Stimulated activated CD8-positive, alpha-beta memory T cell treated with anti-CD3 and anti-CD28 coated beads, Interleukin-15, amount 100 ng/mL, for 24 hours (primary cell): Measurements from ENCODE around the gene KAT5.
"Not testable (repeated sequence)": the region's sequence is repeated elsewhere in the genome, so short reads cannot be mapped to it uniquely, and the experiment has no call there.

Experiments
- DNase-seq: peaks from one replicate; pipeline ENCODE4 v3.0.0-alpha.2; 2020; ENCODE audit warnings: low read depth

The KAT5 gene

GRCh38 chr11:65711785-65712632 is at the start of gene KAT5:
TSS of gene KAT5 (plus strand) at chr11:65712252. CDS start at chr11:65712268, 16 bp downstream.
- DNase-seq: peak; percentile 92

- peak; percentile 71 for DNase-seq
These were observed 49.0 kb upstream of the KAT5 start, which contains the start of gene RELA for GRCh38 chr11:65662799-65663638. TSS of gene RELA (minus strand) at chr11:65662916. CDS start at chr11:65662832, 84 bp downstream.

GRCh38 chr11:65663639-65664200 is 48.3 kb upstream of the KAT5 start:
- DNase-seq: no peak

DNA sequence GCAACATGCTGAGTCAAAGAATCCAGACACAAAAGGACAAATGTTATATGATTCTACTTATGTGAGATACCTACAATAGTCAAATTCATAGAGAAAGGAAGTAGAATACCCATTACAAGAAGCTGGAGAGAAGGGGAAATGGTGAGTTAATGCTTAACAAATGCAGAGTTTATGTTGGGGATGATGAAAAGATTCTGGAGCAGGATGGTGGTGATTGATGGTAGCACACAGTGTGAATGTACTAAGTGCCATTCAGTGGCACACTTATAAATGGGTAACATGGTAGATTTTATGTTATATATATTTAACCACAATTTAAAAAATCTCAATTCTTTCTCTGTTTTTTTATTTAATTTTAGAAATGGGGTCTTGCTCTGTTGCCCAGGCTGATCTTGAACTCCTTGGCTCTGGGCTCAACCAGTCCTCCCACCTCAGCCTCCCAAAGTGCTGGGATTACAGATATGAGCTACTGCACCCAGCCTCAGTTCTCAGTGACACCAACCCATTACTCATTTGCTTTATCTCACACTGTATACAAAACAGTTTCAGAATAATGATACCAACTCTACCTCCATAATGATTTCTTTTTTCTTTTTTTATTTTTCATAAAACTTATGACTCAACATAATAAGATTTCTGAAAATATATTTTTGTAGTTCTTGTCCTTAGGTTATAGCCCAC is 39.7 kb upstream of the KAT5 start:
- no peak for DNase-seq

DNA sequence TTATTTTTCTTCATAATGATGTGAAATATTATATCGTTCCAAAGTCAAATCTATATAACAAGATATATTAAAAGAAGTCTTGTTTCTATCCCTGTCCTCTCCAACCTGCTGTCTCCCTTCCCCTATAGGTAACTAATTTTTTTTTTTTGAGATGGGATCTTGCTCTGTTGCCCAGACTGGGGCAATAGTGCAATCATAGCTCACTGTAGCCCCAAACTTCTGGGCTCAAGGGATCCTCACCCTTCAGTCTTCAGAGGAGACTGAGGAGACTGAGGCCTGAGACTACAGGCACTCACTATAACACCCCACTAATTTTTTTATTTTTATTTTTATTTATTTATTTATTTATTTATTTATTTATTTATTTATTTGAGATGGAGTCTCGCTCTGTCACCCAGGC is 39.1 kb upstream of the KAT5 start:
- DNase-seq: no peak

DNA sequence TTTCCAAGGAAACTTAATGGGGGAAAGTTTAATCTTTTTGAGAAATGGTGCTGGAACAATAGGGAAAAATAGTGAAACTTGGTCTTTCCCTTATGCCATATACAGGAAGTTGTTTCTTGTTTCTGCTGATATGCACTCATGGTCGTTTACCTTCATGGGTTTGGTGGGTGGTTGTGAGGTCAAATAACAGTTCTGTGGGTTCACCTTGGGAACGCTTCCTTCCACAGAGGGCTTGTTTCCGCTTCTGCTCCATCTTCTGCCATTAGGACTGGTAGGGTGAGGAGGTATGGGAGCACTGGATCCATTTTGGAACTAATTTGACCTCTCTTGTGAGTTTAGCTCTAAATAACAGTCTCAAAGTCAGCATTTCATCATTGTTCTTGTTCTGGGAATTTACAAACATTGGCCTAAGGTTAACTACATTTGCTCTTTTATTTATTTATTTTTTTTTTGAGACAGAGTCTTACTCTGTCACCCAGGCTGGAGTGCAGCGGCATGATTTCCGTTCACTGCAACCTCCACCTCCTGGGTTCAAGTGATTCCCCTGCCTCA is 31.8 kb upstream of the KAT5 start:
- DNase-seq: no peak

DNA sequence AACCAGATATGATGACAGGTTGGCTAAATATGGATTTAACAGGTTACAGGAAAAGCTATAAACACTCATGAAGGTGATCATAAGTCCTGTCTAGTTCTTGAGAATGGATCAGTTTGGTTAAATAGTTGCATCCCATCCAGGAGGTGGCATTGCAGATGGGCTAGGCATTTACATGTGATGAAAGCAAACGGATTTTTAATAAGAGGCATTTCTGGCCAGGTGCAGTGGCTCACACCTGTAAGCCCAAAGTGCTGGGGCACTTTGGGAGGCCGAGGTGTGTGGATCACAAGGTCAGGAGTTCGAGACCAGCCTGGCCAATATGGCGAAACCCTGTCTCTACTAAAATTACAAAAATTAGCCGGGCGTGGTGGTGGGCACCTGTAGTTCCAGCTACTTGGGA is 28.6 kb upstream of the KAT5 start:
- not testable (repeated sequence) for DNase-seq

- no peak for DNase-seq
These were observed 26.1 kb upstream of the KAT5 start for GRCh38 chr11:65685981-65686380.

DNA sequence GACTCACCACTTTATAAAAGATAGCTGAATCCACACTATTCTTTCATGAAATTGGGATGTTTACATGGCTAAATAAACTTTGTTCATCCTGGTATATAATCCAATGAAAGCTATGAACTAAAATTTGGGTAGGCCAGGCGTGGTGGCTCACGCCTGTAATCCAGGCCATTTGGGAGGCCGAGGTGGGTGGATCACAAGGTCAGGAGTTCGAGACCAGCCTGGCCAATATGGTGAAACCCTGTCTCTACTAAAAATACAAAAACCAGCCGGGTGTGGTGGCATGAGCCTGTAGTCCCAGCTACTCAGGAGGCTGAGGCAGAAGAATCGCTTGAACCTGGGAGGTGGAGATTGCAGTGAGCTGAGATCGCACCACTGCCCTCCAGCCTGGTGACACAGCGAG is 20.2 kb upstream of the KAT5 start:
- not testable (repeated sequence) for DNase-seq

DNA sequence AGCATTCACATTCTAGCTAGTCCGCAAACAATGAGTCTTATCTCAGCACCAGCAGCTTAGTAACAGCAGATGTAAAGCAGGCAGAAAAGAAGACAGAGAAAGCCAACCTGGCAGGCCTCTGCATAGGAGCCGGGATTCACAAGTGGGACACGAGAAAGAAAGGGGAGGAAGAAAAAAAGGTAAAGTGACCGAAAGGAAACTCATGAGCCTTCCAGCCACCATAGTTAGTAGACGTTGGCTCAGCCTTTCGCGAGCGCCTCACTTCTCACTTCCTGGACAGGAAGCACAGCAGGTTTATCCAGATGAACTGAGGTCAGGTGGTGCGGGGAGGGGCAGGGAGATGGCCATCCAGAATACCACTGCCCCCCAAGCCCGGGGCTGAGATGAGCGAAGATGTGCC is 19.7 kb upstream of the KAT5 start:
- no peak for DNase-seq

DNA sequence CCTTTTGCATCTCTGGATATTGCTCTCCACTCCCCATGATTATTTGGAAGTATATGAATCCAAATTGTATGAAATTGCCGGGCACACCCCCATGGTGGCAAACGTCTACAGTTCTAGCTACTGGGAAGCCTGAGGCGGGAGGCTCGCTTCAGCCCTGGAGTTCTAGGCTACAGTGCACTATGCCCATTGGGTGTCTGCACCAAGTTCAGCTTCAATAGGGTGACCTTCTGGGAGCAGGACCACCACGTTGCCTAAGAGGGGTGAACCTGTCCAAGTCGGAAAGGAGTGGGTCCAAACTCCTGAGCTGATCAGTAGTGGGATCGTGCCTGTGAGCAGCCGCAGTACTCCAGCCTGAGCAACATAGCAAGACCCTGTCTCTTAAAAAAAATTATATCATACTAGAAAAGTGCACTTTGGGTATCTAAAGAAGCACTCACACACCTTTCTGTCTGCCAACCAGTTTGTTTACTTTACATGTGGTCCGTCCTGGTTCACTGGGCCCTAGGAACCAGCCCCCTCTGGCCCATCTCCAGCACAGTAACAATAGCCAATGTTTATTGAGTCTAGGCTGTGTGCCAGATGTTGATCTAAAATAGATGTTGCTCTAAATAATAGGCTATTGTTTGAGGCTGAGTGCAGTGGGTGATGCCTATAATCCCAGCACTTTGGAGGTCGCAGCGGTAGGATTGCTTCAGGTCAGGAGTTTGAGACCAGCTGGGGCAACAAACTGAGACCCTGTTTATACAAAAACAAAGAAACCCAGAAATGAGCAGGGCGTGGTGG is 16.4 kb upstream of the KAT5 start:
- no peak for DNase-seq

GRCh38 chr11:65696802-65697552 is 15.1 kb upstream of the KAT5 start:
- no peak for DNase-seq

DNA sequence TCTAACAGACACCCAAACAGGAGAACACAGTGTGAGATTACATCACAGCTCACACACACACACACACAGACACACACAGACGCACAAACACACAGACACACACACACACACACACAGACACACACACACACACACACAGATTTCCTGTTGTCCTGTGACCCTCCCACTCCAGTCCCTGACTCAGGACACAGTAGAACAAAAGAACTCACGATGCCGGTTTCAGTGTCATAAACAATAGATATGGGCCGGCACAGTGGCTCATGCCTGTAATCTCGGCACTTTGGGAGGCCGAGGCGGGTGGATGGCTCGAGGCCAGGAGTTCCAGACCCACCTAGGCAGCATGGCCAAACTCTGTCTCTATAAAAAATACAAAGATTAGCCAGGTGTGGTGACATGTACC is 13.8 kb upstream of the KAT5 start:
- no peak for DNase-seq

DNA sequence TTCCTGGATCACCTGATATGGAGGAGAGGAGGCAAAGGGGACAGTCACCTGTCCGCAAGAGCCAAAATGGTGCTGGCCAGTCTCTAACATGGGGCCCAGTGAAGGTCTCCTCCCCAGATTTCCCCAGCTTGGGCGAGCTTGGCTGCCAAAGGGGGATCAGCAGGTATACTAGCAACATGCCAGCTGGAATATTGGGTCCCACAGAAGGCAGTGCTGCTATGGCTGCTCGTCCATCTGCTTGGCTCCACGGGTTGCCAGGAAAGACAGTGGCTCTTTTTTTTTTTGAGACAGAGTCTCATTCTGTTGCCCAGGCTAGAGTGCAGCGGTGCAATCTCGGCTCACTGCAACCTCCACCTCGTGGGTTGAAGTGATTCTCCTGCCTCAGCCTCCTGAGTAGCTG is 12.7 kb upstream of the KAT5 start:
- no peak for DNase-seq

DNA sequence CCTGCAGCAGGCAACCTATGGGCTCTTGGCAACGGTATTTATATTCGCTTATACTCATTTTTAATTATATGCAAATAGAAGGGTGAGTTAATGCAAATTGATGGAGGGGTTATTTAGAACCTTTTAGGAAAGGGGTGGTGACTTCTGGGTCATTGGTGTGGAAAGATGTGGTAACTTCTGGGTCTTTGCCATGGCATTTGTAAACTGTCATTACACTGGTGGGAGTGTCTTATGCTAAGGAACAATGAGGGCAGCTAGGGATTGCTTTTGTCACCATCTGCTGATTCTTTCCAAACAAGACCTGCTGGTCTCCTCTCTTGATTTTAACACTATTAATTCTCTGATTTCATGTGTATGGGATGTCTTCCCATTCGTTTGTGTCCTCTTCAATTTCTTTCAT is 11.7 kb upstream of the KAT5 start:
- no peak for DNase-seq

DNA sequence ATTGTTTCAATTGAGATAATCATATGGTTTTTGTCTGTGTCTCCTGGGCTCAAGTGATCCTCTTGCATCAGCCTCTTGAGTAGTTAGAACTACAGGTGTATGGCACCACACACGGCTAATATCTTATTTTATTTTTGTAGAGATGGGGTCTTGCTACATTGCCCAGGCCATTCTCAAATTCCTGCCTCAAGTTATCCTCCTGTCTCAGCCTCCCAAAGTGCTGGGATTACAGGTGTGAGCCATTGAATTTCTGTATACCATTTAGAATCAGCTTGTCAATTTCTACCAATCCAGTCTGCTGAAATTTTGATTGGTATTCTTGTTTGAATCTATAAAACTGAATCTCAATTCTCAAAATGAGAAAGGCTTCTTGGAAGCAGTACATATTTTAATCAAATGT is 10.4 kb upstream of the KAT5 start:
- DNase-seq: no peak

- no peak for DNase-seq
These were observed 8.2 kb upstream of the KAT5 start for GRCh38 chr11:65703846-65704245.

DNA sequence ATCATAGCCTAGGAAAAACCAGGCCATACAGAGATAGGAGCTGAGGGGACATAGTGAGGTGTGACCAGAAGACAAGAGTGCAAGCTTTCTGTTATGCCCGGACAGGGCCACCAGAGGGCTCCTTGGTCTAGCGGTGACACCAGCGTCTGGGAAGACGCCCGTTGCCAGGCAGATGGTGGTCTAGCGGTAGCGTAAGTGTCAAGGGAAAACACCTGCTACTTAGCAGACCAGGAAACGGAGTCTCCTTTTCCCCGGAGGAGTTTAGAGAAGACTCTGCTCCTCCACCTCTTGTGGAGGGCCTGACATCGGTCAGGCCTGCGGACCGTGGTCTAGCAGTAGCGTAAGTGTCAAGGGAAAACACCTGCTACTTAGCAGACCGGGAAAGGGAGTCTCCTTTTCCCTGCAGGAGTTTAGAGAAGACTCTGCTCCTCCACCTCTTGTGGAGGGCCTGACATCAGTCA is 5.7 kb upstream of the KAT5 start:
- not testable (repeated sequence) for DNase-seq

DNA sequence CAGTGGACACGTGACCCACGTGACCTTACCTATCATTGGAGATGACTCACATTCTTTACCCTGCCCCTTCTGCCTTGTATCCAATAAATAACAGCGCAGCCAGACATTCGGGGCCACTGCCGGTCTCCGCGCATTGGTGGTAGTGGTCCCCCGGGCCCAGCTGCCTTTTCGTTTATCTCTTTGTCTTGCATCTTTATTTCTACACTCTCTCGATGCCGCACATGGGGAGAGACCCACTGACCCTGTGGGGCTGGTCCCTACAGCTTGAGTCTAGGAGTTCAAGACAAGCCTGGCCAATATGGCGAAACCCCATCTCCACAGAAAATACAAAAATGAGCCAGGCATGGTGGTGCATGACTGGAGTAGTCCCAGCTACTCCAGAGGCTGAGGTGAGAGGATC is 5.0 kb upstream of the KAT5 start:
- DNase-seq: not testable (repeated sequence)

GRCh38 chr11:65708451-65708850 is 3.6 kb upstream of the KAT5 start:
- no peak for DNase-seq
